Peyer's patch (tissue), 4 donors: ENCODE results near the gene PPP1R14C.

ENCODE experiments used
- CTCF ChIP-seq, 6 experiments: fragments of 450-650 bp in 4 of 6; fragments of 200-600 bp in 2 of 6; sonication (generic) in 1 of 6; IDR thresholded peaks; one replicate each; pipeline ENCODE4 v1.5.1; 2017 to 2019; ENCODE audit warnings: antibody characterized with exemption in 6 of 6, mild to moderate bottlenecking in 3 of 6, moderate library complexity in 1 of 6
- POLR2A ChIP-seq, 2 donors: fragments of 450-650 bp; IDR thresholded peaks; one replicate each; pipeline ENCODE4 v1.5.1; 2017; ENCODE audit warnings: antibody characterized with exemption in 2 of 2, mild to moderate bottlenecking in 2 of 2, moderate library complexity in 2 of 2

GRCh38 chr6:150182460-150183078 lies 39.7 kb downstream of the PPP1R14C start:
- no peak for TF ChIP-seq CTCF (IDR thresholded peaks at IDR 0.05)
- TF ChIP-seq POLR2A (IDR thresholded peaks at IDR 0.05), result no peak
